Thoracic aorta (tissue), 2 donors: Measurements from ENCODE around the gene PLVAP. TPM values are rescaled to one million over a fixed set of nuclear protein-coding genes. Genes with fewer than 3 reads are reported as not detected.

Experiments
- ATAC-seq: fragments of 150-250 bp; one replicate; pipeline ENCODE4 v1.8.0; 2017; ENCODE audit warnings: low read depth; ENCODE audit not compliant: insufficient number of reproducible peaks, low FRiP score
- DNase-seq: peaks from one replicate; pipeline ENCODE4 v3.0.0-alpha.2; 2020; ENCODE audit warnings: low spot score
- H3K27ac ChIP-seq, 2 donors: fragments of 200-600 bp; sonication (generic); 1 replicate in 1 of 2; 2 replicates in 1 of 2; pipeline ENCODE4 v1.5.1; 2016; ENCODE audit warnings: mild to moderate bottlenecking in 2 of 2, moderate library complexity in 2 of 2
- H3K27me3 ChIP-seq: fragments of 200-600 bp; sonication (generic); replicated peaks from 2 replicates; pipeline ENCODE4 v1.6.0; 2016; ENCODE audit warnings: mild to moderate bottlenecking; ENCODE audit not compliant: insufficient read depth
- H3K36me3 ChIP-seq: fragments of 200-600 bp; sonication (generic); one replicate; pipeline ENCODE4 v1.5.1; 2016
- H3K4me1 ChIP-seq, 2 donors: fragments of 200-600 bp; sonication (generic); 1 replicate in 1 of 2; 2 replicates in 1 of 2; pipeline versions ENCODE4 v1.5.1 to v1.6.0; 2016; ENCODE audit warnings: low read depth in 2 of 2, mild to moderate bottlenecking in 1 of 2; ENCODE audit not compliant: control insufficient read depth in 1 of 2
- H3K4me3 ChIP-seq: fragments of 200-600 bp; sonication (generic); 2 replicates; pipeline ENCODE4 v1.5.1; 2016; ENCODE audit warnings: mild to moderate bottlenecking
- H3K9me3 ChIP-seq: fragments of 200-600 bp; sonication (generic); 2 replicates; pipeline ENCODE4 v1.5.1; 2016
- total RNA-seq, 2 donors: library from RNA; depleted of rRNA; stranded (reverse); fragments of >200 nt; gene quantifications; one replicate each; pipeline versions ENCODE4 v1.1.0 to v1.2.3, GENCODE V29; 2016
- TF ChIP-seq, protein P1 (sequence below): fragments of 200-600 bp; sonication (generic); IDR thresholded peaks from one replicate; pipeline ENCODE4 v1.5.1; 2019; ENCODE audit warnings: antibody characterized with exemption

PLVAP gene
- total RNA-seq, 2 donors from 2014 or later: 120 to 126 TPM

DNA sequence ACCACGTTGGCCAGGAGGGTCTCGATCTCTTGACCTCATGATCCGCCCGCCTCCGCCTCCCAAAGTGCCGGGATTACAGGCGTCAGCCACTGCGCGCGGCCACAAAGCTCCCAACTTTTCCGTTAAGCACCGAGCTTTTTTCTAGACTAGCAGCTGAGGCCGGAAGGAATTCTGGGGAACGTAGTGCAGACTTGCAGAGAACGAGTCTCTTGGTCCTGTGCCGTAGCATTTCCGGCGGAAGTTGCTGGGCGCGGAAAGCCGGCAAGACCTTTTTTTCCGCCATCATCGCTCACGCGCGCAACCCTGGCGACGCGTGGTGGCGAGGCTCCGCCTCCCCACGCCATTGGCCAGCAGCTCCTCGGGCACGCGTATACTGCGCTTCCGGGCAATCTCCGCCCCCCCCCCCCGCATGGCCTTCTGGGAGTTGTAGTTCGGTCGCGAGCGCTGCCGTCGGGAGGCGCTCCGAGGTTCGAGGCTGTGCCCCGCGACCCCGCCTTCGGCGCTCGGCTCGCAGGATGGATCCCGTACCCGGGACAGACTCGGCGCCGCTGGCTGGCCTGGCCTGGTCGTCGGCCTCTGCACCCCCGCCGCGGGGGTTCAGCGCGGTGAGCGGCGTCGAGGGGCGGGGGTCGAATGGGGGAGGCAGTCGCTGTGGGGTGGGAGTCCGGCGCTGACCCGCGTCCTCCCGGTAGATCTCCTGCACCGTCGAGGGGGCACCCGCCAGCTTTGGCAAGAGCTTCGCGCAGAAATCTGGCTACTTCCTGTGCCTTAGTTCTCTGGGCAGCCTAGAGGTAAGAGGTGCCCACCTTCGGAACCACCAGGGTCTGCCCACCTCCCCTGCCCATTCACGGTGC, 42.7 kb upstream of the PLVAP start, which contains the start of gene MVB12A:
TSS of gene MVB12A (plus strand) at position 427 of the 854 bp plus-strand sequence. CDS start at position 516, 89 bp downstream.
- TF ChIP-seq, protein P1, sequence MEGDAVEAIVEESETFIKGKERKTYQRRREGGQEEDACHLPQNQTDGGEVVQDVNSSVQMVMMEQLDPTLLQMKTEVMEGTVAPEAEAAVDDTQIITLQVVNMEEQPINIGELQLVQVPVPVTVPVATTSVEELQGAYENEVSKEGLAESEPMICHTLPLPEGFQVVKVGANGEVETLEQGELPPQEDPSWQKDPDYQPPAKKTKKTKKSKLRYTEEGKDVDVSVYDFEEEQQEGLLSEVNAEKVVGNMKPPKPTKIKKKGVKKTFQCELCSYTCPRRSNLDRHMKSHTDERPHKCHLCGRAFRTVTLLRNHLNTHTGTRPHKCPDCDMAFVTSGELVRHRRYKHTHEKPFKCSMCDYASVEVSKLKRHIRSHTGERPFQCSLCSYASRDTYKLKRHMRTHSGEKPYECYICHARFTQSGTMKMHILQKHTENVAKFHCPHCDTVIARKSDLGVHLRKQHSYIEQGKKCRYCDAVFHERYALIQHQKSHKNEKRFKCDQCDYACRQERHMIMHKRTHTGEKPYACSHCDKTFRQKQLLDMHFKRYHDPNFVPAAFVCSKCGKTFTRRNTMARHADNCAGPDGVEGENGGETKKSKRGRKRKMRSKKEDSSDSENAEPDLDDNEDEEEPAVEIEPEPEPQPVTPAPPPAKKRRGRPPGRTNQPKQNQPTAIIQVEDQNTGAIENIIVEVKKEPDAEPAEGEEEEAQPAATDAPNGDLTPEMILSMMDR: no peak

DNA sequence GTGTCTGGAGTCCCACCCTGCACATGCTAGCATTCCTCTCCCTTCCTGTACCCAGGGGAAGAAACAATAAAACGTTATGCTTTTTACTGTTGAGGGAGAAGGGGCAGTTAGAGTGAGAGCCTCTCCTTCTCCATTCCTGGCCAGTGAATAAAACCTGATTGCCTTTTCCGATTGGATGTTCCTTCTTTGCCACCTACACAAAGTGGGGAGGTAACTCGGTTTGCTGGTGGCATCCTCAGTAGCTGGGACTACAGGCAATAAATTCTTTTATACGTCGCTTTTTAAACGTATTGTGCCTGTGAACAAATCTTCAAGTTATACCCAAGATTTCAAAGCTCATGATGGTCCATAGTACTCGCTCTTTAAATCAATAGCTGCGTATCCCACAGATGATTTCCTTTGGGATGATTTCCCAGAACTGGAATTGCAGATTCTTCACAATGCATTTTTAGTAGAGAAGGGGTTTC, 42.0 kb upstream of the PLVAP start:
- Histone ChIP-seq H3K4me3 (peak overlapping the region; percentile 90), H3K27ac (peak overlapping the region; percentile 62 to 83), H3K36me3 (peaks cover 7% of the 10 kb centered on the region), H3K4me1 (peaks cover 0 to 8% of the 10 kb centered on the region in 2 donors), H3K27me3 (no peaks in the 10 kb centered on the region), H3K9me3 (no peaks in the 10 kb centered on the region)
- ATAC-seq (no peak), DNase-seq (no peak)
- TF ChIP-seq, protein P1: no peak

More for the DNA sequence above, 42.7 kb upstream of the PLVAP start, which contains the start of gene MVB12A:
- ATAC-seq: peak; percentile 89
- peak; percentile 85 for DNase-seq
- Histone ChIP-seq H3K27ac (peak within 1 kb of the TSS; percentile 62 to 83), H3K4me1 (peaks cover 0 to 8% of the 10 kb centered on the region in 2 donors), H3K9me3 (no peaks in the 10 kb centered on the region), H3K4me3 (peak within 1 kb of the TSS; percentile 90), H3K36me3 (peaks cover 7% of the 10 kb centered on the region), H3K27me3 (no peaks in the 10 kb centered on the region)

DNA sequence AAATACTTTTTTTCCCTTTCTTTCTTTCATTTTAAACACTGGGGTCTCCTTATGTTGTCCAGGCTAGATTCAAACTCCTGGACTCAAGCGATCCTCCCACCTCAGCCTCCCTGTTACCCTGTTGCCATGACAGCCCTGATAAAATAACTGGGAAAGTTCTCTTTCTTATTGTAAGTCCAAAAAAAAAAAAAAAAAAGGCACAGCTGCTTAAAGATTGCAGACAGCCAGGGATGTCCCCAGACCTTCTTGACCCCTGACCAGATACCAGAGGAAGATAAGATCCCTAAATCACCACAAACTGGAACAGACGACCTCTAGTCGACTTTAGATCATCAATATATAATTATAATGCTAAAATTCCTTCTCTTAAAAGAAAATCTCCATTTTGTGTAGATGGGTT, 41.6 kb upstream of the PLVAP start:
- Histone ChIP-seq H3K9me3 (no peaks in the 10 kb centered on the region), H3K36me3 (peaks cover 4% of the 10 kb centered on the region), H3K27ac (peak overlapping the region in 1 of 2 donors; percentile 83), H3K4me3 (peak overlapping the region; percentile 90), H3K27me3 (no peaks in the 10 kb centered on the region), H3K4me1 (peaks cover 0 to 8% of the 10 kb centered on the region in 2 donors)
- TF ChIP-seq, protein P1: no peak
- DNase-seq: no peak
- no peak for ATAC-seq

DNA sequence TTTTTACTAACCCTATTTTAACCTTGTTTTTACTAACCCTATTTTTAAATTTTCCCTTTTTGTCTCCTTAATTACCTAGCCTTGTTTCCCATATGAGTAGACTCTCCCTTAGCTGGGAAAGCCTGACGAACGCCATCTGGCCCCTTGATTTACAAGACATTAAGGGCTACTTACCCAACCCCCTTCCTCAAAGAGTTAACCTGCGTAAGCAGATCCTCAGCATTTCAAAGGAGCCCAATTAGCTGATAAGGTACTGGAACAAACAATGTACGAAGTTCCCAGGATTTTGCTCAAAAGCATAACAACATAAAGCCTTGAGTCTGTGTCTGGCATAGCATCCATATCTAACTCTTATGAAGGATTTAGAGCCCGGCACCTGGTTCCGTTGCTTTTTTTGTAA, 38.0 kb upstream of the PLVAP start:
- no peak for ATAC-seq

DNA sequence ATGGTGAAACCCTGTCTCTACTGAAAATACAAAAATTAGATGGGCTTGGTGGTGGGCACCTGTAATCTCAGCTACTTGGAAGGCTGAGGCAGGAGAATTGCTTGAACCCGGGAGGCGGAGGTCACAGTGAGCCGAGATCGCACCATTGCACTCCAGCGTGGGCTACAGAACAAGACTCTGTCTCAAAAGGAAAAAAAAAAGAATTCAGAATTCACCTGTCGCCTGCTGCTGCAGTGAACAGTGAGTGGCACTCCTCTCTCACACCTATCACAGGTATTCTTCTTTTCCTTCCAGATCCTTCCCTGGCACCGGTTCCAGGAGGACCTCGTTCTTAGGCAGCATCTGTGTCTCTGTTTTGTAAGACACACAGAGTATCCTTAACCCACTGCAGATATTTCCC, 37.0 kb upstream of the PLVAP start:
- H3K4me1 ChIP-seq: no peaks in the 10 kb centered on the region
- no peak for ATAC-seq
- H3K9me3 ChIP-seq: no peaks in the 10 kb centered on the region
- peaks cover 6% of the 10 kb centered on the region for H3K36me3 ChIP-seq
- H3K4me3 ChIP-seq: no peak overlapping the region
- H3K27ac ChIP-seq: no peak overlapping the region
- TF ChIP-seq, protein P1: no peak
- H3K27me3 ChIP-seq: no peaks in the 10 kb centered on the region
- DNase-seq: no peak

More for the DNA sequence above, 38.0 kb upstream of the PLVAP start:
- H3K4me1 ChIP-seq: no peaks in the 10 kb centered on the region
- H3K27me3 ChIP-seq: no peaks in the 10 kb centered on the region
- no peak for DNase-seq
- no peaks in the 10 kb centered on the region for H3K9me3 ChIP-seq
- peak overlapping the region; percentile 40 for H3K4me3 ChIP-seq
- peaks cover 6% of the 10 kb centered on the region for H3K36me3 ChIP-seq
- H3K27ac ChIP-seq: peak overlapping the region in 1 of 2 donors; percentile 15
- TF ChIP-seq, protein P1: no peak
